ENCODE data around the gene KIAA0825. TPM values are rescaled to one million over a fixed set of nuclear protein-coding genes. Genes with fewer than 3 reads are reported as not detected.

Gene KIAA0825
- total RNA-seq, 1 donor from 2014 or later, result 5.0 TPM

- no peak for DNase-seq (ENCODE audit: extremely low spot score, unreplicated experiment)
- H3K4me3 Mint-ChIP-seq (ENCODE audit: unreplicated experiment), result no peak overlapping the region
- TF ChIP-seq CTCF (IDR thresholded peaks at IDR 0.05), result no peak
- H3K36me3 Mint-ChIP-seq (ENCODE audit: unreplicated experiment), result no peaks in the 10 kb centered on the region
- no peak overlapping the region for H3K27ac Mint-ChIP-seq (ENCODE audit: unreplicated experiment)
- H3K9me3 Mint-ChIP-seq (ENCODE audit: unreplicated experiment), result peaks cover 5% of the 10 kb centered on the region
- no peaks in the 10 kb centered on the region for H3K27me3 Mint-ChIP-seq (ENCODE audit: unreplicated experiment)
- H3K4me1 Mint-ChIP-seq (ENCODE audit: unreplicated experiment), result no peaks in the 10 kb centered on the region
These were observed 280.8 kb downstream of the KIAA0825 start for GRCh38 chr5:94337617-94338016.

GRCh38 chr5:94335936-94336335 lies 282.5 kb downstream of the KIAA0825 start:
- no peak for TF ChIP-seq CTCF (IDR thresholded peaks at IDR 0.05)
- peaks cover 5% of the 10 kb centered on the region for H3K9me3 Mint-ChIP-seq (ENCODE audit: unreplicated experiment)
- no peaks in the 10 kb centered on the region for H3K27me3 Mint-ChIP-seq (ENCODE audit: unreplicated experiment)
- H3K4me3 Mint-ChIP-seq (ENCODE audit: unreplicated experiment), result no peak overlapping the region
- no peak overlapping the region for H3K27ac Mint-ChIP-seq (ENCODE audit: unreplicated experiment)
- H3K36me3 Mint-ChIP-seq (ENCODE audit: unreplicated experiment), result no peaks in the 10 kb centered on the region
- no peak for DNase-seq (ENCODE audit: extremely low spot score, unreplicated experiment)
- H3K4me1 Mint-ChIP-seq (ENCODE audit: unreplicated experiment), result no peaks in the 10 kb centered on the region

GRCh38 chr5:94329115-94329514 lies 289.3 kb downstream of the KIAA0825 start:
- Mint-ChIP-seq H3K9me3 (ENCODE audit: unreplicated experiment) (peaks cover 18% of the 10 kb centered on the region), H3K4me3 (ENCODE audit: unreplicated experiment) (no peak overlapping the region), H3K27ac (ENCODE audit: unreplicated experiment) (no peak overlapping the region), H3K4me1 (ENCODE audit: unreplicated experiment) (no peaks in the 10 kb centered on the region), H3K36me3 (ENCODE audit: unreplicated experiment) (no peaks in the 10 kb centered on the region), H3K27me3 (ENCODE audit: unreplicated experiment) (no peaks in the 10 kb centered on the region)
- TF ChIP-seq CTCF (IDR thresholded peaks at IDR 0.05), result no peak
- DNase-seq (ENCODE audit: extremely low spot score, unreplicated experiment), result no peak

- TF ChIP-seq CTCF (IDR thresholded peaks at IDR 0.05), result no peak
- DNase-seq (ENCODE audit: extremely low spot score, unreplicated experiment), result no peak
- H3K4me1 Mint-ChIP-seq (ENCODE audit: unreplicated experiment), result no peaks in the 10 kb centered on the region
- peaks cover 13% of the 10 kb centered on the region for H3K9me3 Mint-ChIP-seq (ENCODE audit: unreplicated experiment)
- no peak overlapping the region for H3K27ac Mint-ChIP-seq (ENCODE audit: unreplicated experiment)
- H3K27me3 Mint-ChIP-seq (ENCODE audit: unreplicated experiment), result no peaks in the 10 kb centered on the region
- H3K36me3 Mint-ChIP-seq (ENCODE audit: unreplicated experiment), result no peaks in the 10 kb centered on the region
- no peak overlapping the region for H3K4me3 Mint-ChIP-seq (ENCODE audit: unreplicated experiment)
These were observed 291.8 kb downstream of the KIAA0825 start for GRCh38 chr5:94326586-94326985.

- Mint-ChIP-seq H3K36me3 (ENCODE audit: unreplicated experiment) (no peaks in the 10 kb centered on the region), H3K9me3 (ENCODE audit: unreplicated experiment) (no peaks in the 10 kb centered on the region), H3K27me3 (ENCODE audit: unreplicated experiment) (no peaks in the 10 kb centered on the region), H3K27ac (ENCODE audit: unreplicated experiment) (no peak overlapping the region), H3K4me3 (ENCODE audit: unreplicated experiment) (no peak overlapping the region), H3K4me1 (ENCODE audit: unreplicated experiment) (no peaks in the 10 kb centered on the region)
- no peak for DNase-seq (ENCODE audit: extremely low spot score, unreplicated experiment)
- no peak for TF ChIP-seq CTCF (IDR thresholded peaks at IDR 0.05)
These were observed 301.2 kb downstream of the KIAA0825 start for GRCh38 chr5:94316916-94317838.

Measured in osteocyte (in vitro differentiated cells).